HUES48 (cell line): Measurements from ENCODE around the gene C2CD4A.

ENCODE experiments used
- H3K27ac ChIP-seq: one replicate; pipeline ENCODE4 v1.7.0; 2013; ENCODE audit warnings: low read depth, low read length, inconsistent platforms
- H3K27me3 ChIP-seq: 2 replicates; pipeline ENCODE4 v1.6.1; 2013; ENCODE audit warnings: mild to moderate bottlenecking, low read length; ENCODE audit not compliant: control insufficient read depth, insufficient read depth
- H3K36me3 ChIP-seq: 2 replicates; pipeline ENCODE4 v1.6.1; 2013; ENCODE audit warnings: low read length; ENCODE audit not compliant: control insufficient read depth, insufficient read depth
- H3K4me1 ChIP-seq: 2 replicates; pipeline ENCODE4 v1.6.1; 2013; ENCODE audit warnings: mild to moderate bottlenecking, low read length; ENCODE audit not compliant: control insufficient read depth, insufficient read depth
- H3K4me3 ChIP-seq: 2 replicates; pipeline ENCODE4 v1.5.1; 2013; ENCODE audit warnings: mild to moderate bottlenecking, low read depth, low read length
- H3K9ac ChIP-seq: 2 replicates; pipeline ENCODE4 v1.6.1; 2013; ENCODE audit warnings: mild to moderate bottlenecking, low read depth, low read length, moderate library complexity
- H3K9me3 ChIP-seq: 2 replicates; pipeline ENCODE4 v1.6.1; 2013; ENCODE audit warnings: low read length; ENCODE audit not compliant: control insufficient read depth, insufficient read depth

Gene C2CD4A

GRCh38 chr15:62050115-62050514, 16.7 kb upstream of the C2CD4A start:
- Histone ChIP-seq H3K9me3 (no peaks in the 10 kb centered on the region), H3K9ac (no peak overlapping the region), H3K36me3 (no peaks in the 10 kb centered on the region), H3K4me3 (no peak overlapping the region), H3K27ac (no peak overlapping the region), H3K4me1 (no peaks in the 10 kb centered on the region), H3K27me3 (no peaks in the 10 kb centered on the region)

GRCh38 chr15:62051166-62051565, 15.6 kb upstream of the C2CD4A start:
- Histone ChIP-seq H3K27ac (no peak overlapping the region), H3K4me3 (no peak overlapping the region), H3K36me3 (no peaks in the 10 kb centered on the region), H3K9me3 (no peaks in the 10 kb centered on the region), H3K4me1 (no peaks in the 10 kb centered on the region), H3K27me3 (no peaks in the 10 kb centered on the region), H3K9ac (no peak overlapping the region)

DNA sequence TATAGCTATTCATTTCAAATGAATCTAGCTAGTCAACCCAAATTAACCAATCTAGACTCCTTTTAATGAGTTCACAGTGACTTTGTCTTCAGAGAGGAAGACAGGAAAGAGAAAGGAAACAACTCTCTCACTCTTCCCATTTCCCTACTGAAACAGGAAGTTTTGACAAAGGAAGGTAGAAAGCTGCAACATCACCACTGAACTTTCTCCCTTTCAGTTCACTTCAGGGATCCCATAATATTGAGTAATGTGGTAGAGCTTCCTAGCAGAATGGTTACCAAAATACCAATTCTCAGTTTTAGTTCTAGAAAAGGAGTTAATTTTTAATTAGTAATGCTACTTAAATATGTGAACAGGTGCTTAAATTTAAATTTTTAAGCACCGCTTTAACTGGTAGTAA, 14.1 kb upstream of the C2CD4A start:
- Histone ChIP-seq H3K27me3 (no peaks in the 10 kb centered on the region), H3K27ac (no peak overlapping the region), H3K36me3 (no peaks in the 10 kb centered on the region), H3K4me3 (no peak overlapping the region), H3K9ac (no peak overlapping the region), H3K4me1 (no peaks in the 10 kb centered on the region), H3K9me3 (no peaks in the 10 kb centered on the region)

DNA sequence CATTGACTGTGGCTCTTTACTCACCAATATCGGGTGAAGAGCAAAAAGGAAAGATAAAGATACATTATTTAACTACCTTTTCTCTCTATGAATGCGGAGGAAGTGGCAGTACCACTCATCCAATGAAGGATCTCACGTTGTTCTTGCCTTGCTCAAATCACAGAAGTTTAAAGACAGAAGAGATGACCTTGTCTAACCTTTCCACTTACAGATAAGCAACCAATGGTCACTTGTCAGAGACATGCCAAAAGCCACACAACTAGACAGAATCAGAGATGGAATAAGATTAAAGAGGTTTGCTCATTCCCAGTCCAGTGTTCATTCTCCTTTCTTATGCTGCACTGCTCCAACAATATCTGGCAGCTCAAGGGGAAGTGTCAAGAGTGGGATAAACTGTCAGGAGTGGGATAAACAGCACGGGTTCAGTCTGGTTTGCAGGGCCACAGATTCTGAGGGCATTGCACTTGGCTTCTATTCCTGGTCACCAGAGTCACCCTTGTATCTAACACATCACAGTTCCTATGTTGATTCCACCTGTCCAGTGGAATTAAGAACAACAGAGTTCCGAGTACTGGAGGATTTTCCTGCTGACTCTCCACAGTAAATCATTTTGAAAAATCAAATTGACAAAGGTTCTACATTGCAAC, 13.2 kb upstream of the C2CD4A start:
- no peaks in the 10 kb centered on the region for H3K36me3 ChIP-seq
- H3K27ac ChIP-seq: no peak overlapping the region
- H3K9ac ChIP-seq: no peak overlapping the region
- H3K27me3 ChIP-seq: no peaks in the 10 kb centered on the region
- no peaks in the 10 kb centered on the region for H3K4me1 ChIP-seq
- H3K4me3 ChIP-seq: no peak overlapping the region
- no peaks in the 10 kb centered on the region for H3K9me3 ChIP-seq

DNA sequence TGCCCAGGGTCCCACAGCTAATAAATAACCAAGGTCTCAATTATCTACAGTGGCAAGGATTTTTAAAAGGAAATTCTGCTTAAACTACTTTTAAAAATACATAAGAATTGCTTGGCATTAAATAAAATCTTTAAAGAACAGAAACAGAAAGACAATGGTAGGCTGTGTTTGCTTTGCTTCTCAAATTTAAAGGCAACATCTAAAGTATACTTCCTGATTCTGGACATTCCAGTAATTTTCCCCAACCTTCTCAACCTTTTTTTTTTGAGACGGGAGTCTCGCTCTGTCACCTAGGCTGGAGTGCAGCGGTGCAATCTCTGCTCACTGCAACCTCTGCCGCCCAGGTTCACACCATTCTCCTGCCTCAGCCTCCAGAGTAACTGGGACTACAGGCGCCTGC, 11.8 kb upstream of the C2CD4A start:
- no peak overlapping the region for H3K9ac ChIP-seq
- no peak overlapping the region for H3K27ac ChIP-seq
- H3K9me3 ChIP-seq: no peaks in the 10 kb centered on the region

DNA sequence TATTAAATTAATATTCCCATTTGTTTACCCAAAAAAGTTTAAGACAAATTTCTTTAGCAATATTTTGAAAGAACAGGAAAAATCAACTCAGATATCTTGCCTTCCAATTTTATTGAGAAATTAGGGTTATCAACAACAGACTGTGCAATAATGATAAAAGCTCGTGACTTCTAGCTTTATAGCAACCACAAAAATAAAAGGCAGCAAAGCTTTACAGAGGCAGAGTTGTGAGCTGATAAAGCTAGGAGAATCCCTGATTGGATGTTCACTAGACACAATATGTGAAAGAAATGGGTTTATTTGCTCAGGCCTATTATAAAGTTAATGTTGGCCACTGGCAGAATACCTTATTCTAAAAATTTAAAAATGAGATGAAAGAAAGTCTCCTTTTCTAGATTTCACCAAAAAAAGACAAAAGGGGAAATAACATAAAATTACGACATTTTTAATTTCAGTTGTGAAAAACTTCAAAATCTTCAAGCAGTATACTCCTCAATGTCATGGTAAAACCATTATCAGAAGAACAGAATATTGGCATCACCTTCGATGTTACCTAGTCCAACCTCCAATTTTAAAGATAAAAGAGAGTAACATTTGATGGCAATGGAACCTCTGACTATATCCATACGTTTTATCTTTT, 9.3 kb upstream of the C2CD4A start:
- Histone ChIP-seq H3K27me3 (peaks cover 29% of the 10 kb centered on the region), H3K36me3 (no peaks in the 10 kb centered on the region), H3K9ac (no peak overlapping the region), H3K4me1 (peaks cover 8% of the 10 kb centered on the region; the same call in 1 of the 2 replicates), H3K9me3 (no peaks in the 10 kb centered on the region), H3K27ac (no peak overlapping the region), H3K4me3 (no peak overlapping the region)

More for the DNA sequence above, 11.8 kb upstream of the C2CD4A start:
- no peak overlapping the region for H3K4me3 ChIP-seq
- H3K4me1 ChIP-seq: no peaks in the 10 kb centered on the region
- peaks cover 9% of the 10 kb centered on the region for H3K27me3 ChIP-seq
- no peaks in the 10 kb centered on the region for H3K36me3 ChIP-seq

GRCh38 chr15:62058327-62059028, 8.3 kb upstream of the C2CD4A start:
- Histone ChIP-seq H3K36me3 (no peaks in the 10 kb centered on the region), H3K9me3 (no peaks in the 10 kb centered on the region), H3K27me3 (peaks cover 38% of the 10 kb centered on the region), H3K4me1 (peaks cover 8% of the 10 kb centered on the region; the same call in 1 of the 2 replicates), H3K9ac (no peak overlapping the region), H3K27ac (no peak overlapping the region), H3K4me3 (no peak overlapping the region)

GRCh38 chr15:62059108-62059815, 7.5 kb upstream of the C2CD4A start:
- no peaks in the 10 kb centered on the region for H3K9me3 ChIP-seq
- peak overlapping the region; percentile 85 for H3K4me3 ChIP-seq
- no peak overlapping the region for H3K27ac ChIP-seq
- peaks cover 8% of the 10 kb centered on the region; the same call in 1 of the 2 replicates for H3K4me1 ChIP-seq
- no peaks in the 10 kb centered on the region for H3K36me3 ChIP-seq
- peaks cover 46% of the 10 kb centered on the region for H3K27me3 ChIP-seq
- no peak overlapping the region for H3K9ac ChIP-seq

DNA sequence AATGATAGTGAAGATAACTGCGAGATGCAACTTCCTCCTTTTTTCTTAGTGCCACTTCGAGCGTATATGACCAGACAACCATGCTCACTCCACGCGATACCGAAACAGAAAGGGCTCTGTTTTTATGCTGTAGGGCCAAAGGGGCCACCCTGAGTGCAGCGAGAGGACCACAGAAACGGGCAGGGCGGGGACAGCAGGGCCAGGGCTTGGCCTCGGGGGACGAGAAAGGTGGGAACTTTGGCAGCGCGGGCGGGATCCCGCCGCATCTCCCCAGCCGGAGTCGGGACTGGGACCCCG, 7.0 kb upstream of the C2CD4A start:
- H3K9me3 ChIP-seq: no peaks in the 10 kb centered on the region
- peaks cover 46% of the 10 kb centered on the region for H3K27me3 ChIP-seq
- no peaks in the 10 kb centered on the region for H3K36me3 ChIP-seq
- H3K4me1 ChIP-seq: peaks cover 8% of the 10 kb centered on the region; the same call in 1 of the 2 replicates
- H3K9ac ChIP-seq: 0 out of 2 replicates have a peak overlapping the region, but pooled peaks have one; percentile 23
- H3K4me3 ChIP-seq: peak overlapping the region; percentile 85
- H3K27ac ChIP-seq: no peak overlapping the region

DNA sequence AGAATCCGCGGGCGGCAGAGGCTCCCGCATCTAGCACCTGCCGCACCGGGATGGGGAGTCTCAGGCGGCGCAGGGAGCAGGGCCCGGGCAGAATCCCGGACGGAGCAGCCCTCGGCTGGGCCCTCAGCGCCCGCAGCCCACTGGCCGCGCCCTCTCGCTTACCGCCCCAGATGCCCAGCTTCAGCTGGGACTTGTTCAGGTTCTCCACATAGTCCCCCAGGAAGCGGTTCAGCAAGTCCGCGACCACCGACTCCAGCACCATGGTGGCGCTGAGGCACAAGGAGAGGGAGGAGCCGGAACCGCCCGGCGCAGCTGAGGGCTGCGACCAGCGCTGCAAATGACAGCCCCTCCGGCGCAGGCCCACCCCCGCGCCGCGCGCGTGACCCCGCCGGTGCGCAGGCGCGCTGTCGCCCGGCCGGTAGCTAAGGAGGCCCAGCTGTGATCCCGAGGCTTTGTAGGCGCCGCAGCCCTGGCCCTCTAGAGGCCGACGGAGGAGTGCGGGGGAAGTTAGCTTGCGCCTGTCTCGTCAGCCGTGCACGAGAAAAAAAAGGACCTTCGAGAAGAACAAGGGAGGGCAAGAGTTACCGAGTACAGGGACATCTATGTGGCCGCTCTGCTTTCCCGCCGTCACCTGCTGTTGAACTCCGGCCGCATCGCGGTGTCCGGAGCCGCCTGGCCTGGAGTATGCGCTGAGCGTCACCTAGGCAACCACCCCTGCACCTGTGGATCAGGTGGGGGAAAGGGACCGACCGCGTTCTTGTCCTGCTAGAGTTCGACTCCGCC, 6.5 kb upstream of the C2CD4A start, which contains the start of gene VPS13C:
VPS13C (minus strand) TSS at position 335 of the 783 bp plus-strand sequence; CDS start at position 262, 73 bp downstream.
- H3K4me1 ChIP-seq: peaks cover 8% of the 10 kb centered on the region; the same call in 1 of the 2 replicates
- peak within 1 kb of the TSS; percentile 39; the same call in 1 of the 2 replicates for H3K9ac ChIP-seq
- peak within 1 kb of the TSS; percentile 10 for H3K27ac ChIP-seq
- H3K36me3 ChIP-seq: no peaks in the 10 kb centered on the region
- peak within 1 kb of the TSS; percentile 85 for H3K4me3 ChIP-seq
- H3K9me3 ChIP-seq: no peaks in the 10 kb centered on the region
- peaks cover 49% of the 10 kb centered on the region for H3K27me3 ChIP-seq
